Measurements from ENCODE around the gene OR51S1. TPM values are rescaled to one million over a fixed set of nuclear protein-coding genes. Genes with fewer than 3 reads are reported as not detected.

OR51S1 gene
- total and polyA plus RNA-seq, 10 of the 15 experiments (the other 5 are each of a cell fraction or from before 2014, with no cell fraction given): not detected

GRCh38 chr11:4881188-4881587, 32.2 kb upstream of the OR51S1 start:
- DNase-seq (ENCODE audit: low read depth, low spot score) (no peak), ATAC-seq (no peak), FAIRE-seq (no peak)
- ChIA-PET POLR2A (no interaction called here), RAD21 (ENCODE audit: unreplicated experiment) (no interaction called here), CTCF (no interaction called here), SMC1A (ENCODE audit: uncharacterized antibody, unreplicated experiment) (no interaction called here)
- BruUV-seq (replicated peaks): no TSS peak
- Histone ChIP-seq H2AFZ (ENCODE audit: control insufficient read depth, low read depth, low read length) (no peak overlapping the region), H3K4me3 (no peak overlapping the region), H3K27me3 (replicated peaks in 1 of 2; ENCODE audit: control insufficient read depth in 2 of 2, insufficient read depth in 2 of 2, low read length in 1 of 2) (no peaks in the 10 kb centered on the region), H3K4me2 (ENCODE audit: control insufficient read depth, insufficient read depth) (no peak overlapping the region), H3K27ac (ENCODE audit: control insufficient read depth, insufficient read depth) (no peak overlapping the region), H3K36me3 (ENCODE audit: control insufficient read depth in 2 of 2, insufficient read depth in 2 of 2, low read length in 1 of 2) (no peaks in the 10 kb centered on the region), H3K79me2 (ENCODE audit: control insufficient read depth, insufficient read depth, low read length) (no peaks in the 10 kb centered on the region), H3K9ac (ENCODE audit: control insufficient read depth, insufficient read depth, low read length) (no peak overlapping the region), H4K20me1 (ENCODE audit: control insufficient read depth, insufficient read depth) (no peaks in the 10 kb centered on the region), H3K4me1 (ENCODE audit: control insufficient read depth, insufficient read depth, low read length) (no peaks in the 10 kb centered on the region), H3K9me3 (replicated peaks; ENCODE audit: control insufficient read depth, insufficient read depth, low read length) (no peaks in the 10 kb centered on the region)
- WGBS (ENCODE audit: insufficient coverage, insufficient replicate concordance, low lambda C conversion rate, missing lambda C conversion rate): 33% methylated on average over 4 of the region's 4 CpGs
- intact Hi-C loops (cut with micrococcal nuclease; ENCODE audit: unreplicated experiment): no loop called here
- no peak for TF ChIP-seq NR2C2 (IDR thresholded peaks at IDR 0.05; ENCODE audit: borderline replicate concordance, control insufficient read depth, insufficient read length, low read depth)
- TF ChIP-seq PAX8 (IDR thresholded peaks at IDR 0.05): no peak
- no peak for TF ChIP-seq MAX (IDR thresholded peaks at IDR 0.05; ENCODE audit: low read depth, low read length)
- no peak for TF ChIP-seq HDAC6 (IDR thresholded peaks at IDR 0.05; ENCODE audit: unreplicated experiment)
- TF ChIP-seq ZBTB4 (CRISPR knock-in tag; IDR thresholded peaks at IDR 0.05): no peak
- no peak for TF ChIP-seq MYC (IDR thresholded peaks at IDR 0.05; ENCODE audit: insufficient read depth, insufficient read length, insufficient replicate concordance, low read length, severe bottlenecking)
- in situ Hi-C loops (cut with MboI): no loop called here
